Stimulated activated CD8-positive, alpha-beta memory T cell treated with anti-CD3 and anti-CD28 coated beads, Interleukin-15, amount 100 ng/mL, for 4 hours (primary cell): ENCODE measurements around the gene SSX2B.
"Not testable (repeated sequence)": the region's sequence is repeated elsewhere in the genome, so short reads cannot be mapped to it uniquely, and the experiment has no call there.

Experiments
- DNase-seq, 2 donors: peaks; one replicate each; pipeline ENCODE4 v3.0.0-alpha.2; 2020; ENCODE audit warnings: low read depth in 2 of 2

Gene SSX2B

DNA sequence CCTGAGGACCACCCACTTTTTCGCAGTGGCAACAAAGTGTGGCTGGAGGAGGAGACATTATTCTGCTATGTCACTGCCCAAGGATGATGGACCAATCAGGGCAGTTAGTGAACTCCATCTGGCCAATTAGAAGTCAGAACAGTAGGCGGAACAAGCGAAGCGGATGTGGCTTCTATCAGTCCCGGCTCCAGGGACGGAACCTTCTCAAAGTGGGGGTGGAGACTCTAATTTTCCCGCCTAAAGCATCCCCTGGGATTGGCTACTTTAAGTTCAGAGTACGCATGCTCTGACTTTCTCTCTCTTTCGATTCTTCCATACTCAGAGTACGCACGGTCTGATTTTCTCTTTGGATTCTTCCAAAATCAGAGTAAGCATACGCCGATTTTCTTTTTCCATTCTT lies at the start of gene SSX2B:
Gene SSX2B (plus strand): TSS at position 301 of the 400 bp plus-strand sequence. CDS start 1,429 bp downstream, outside the sequence.
- DNase-seq, result not testable (repeated sequence)

DNA sequence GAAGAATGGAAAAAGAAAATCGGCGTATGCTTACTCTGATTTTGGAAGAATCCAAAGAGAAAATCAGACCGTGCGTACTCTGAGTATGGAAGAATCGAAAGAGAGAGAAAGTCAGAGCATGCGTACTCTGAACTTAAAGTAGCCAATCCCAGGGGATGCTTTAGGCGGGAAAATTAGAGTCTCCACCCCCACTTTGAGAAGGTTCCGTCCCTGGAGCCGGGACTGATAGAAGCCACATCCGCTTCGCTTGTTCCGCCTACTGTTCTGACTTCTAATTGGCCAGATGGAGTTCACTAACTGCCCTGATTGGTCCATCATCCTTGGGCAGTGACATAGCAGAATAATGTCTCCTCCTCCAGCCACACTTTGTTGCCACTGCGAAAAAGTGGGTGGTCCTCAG lies 44.0 kb upstream of the SSX2B start, which contains the start of gene SSX2:
Gene SSX2 (minus strand): TSS at position 101 of the 400 bp plus-strand sequence. CDS start 1,429 bp downstream, outside the sequence.
- DNase-seq, result not testable (repeated sequence)

GRCh38 chrX:52765983-52766382 lies 14.9 kb downstream of the SSX2B start:
- DNase-seq, result not testable (repeated sequence)

DNA sequence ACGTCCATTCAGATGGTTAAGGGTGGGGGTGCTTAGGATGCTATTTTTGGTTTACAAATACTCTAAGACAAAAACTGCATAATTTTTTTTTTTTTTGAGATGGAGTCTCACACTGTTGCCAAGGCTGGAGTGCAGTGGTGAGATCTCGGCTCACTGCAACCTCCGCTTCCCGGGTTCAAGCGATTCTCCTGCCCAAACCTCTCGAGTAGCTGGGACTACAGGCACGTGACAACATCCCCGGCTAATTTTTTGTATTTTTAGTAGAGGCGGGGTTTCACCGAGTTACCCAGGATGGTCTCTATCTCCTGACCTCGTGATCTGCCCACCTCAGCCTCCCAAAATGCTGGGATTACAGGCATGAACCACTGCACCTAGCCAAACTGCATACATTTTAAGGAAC lies 22.5 kb downstream of the SSX2B start:
- not testable (repeated sequence) for DNase-seq

- DNase-seq, result not testable (repeated sequence)
Observed at GRCh38 chrX:52797327-52797726, 46.3 kb downstream of the SSX2B start, which contains the start of gene SPANXN5. SPANXN5 (minus strand) TSS chrX:52797427; CDS start chrX:52797348, 79 bp downstream.

DNA sequence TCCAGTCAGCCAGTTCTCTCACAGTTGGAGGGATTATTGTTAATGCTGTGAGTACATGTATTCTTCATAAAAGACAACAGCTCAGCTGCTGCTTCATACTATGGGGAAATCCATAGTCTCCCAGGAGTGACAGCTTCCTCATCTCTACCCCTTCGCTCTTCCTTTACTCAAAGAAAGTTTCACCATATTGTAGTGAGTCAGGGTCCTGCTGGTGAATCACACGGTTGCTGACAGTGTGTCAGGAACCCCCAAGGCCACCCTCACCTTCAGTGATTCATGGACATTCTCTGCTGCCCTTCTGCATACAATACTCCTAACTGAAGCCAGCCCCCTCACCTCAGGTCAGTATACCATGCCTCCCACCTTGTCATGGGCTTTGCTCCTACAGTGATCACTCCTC lies 53.8 kb downstream of the SSX2B start:
- not testable (repeated sequence) for DNase-seq
